Astrocyte of the spinal cord (primary cell): Measurements from ENCODE around the gene SLAMF1.

Experiments used
- DNase-seq: peaks from one replicate; pipeline ENCODE4 v3.0.0; 2011; ENCODE audit warnings: low read depth, low spot score
- H3K4me3 ChIP-seq: 2 replicates; pipeline ENCODE4 v1.5.1; 2011; ENCODE audit warnings: low read depth, mild to moderate bottlenecking, low read length, moderate library complexity
- CTCF ChIP-seq: IDR thresholded peaks from 2 replicates; pipeline ENCODE4 v1.5.1; 2012; ENCODE audit warnings: low read depth, mild to moderate bottlenecking, low read length, inconsistent platforms
- in situ Hi-C: cut with HindIII; loops from 2 replicates; pipeline ENCODE4 v1.10.0; 2017; ENCODE audit warnings: low sequenced_read_pairs

The SLAMF1 gene

DNA sequence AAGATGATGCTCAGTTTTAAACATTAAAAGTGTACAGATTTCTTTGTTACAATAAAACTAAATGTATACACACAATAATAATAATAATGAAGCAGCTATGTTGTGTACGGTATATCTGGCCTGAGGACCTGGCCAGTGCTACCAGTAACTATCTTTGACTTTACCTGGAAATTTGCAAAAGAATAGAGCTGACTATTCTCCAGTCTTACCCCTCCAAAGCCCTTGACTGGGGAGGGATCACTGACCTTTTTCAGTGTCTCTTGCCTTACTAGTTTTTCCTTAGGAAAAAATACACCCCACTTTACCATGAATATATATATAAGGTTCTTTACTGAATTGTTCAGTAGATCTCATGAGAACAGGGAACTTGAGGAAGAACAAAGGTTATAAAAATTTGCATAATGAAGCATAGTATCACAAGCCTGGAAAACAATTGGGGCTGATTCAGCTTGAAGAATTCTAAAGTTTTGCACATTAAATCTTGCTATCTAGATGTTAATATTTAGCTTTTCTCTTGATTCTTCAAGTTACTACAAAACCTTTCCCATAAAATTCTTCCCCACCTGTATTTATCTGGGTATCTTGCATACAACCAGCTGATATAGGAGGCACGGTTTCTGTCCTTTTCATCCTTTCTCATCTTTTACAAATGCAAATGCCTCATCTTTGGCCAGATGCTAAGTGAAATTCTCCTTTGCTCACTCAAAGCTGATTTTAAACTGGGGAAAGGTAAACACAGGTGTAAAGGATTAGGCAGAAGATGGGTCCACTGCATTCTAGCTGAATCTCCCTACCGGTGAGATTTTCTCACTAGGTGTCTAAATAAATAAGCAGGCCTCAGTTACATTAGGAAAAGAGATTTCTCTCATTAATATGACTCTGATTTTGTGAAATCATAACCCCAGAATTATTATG, 25.0 kb upstream of the SLAMF1 start:
- in situ Hi-C loops = no loop called here
- no peak for TF ChIP-seq CTCF
- no peak for DNase-seq
- no peak overlapping the region for H3K4me3 ChIP-seq

DNA sequence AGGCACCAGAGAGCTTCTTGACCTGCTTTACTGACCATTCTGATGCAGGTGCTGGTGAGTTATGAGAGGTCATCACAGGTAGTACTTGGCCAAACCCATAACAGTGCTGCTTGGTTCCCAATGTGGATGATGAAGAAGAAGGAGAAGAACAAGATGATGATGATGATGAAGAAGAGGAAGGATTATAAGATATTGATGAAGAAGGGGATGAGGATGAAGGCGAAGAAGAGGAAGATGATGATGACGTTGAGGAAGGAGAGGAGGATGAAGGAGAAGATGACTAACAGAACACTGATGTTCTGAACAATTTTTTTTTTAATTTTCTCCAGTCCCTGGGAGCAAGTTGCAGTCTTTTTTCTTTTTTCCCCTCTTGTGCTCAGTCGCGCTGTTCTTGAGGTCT, 23.9 kb upstream of the SLAMF1 start:
- no peak for TF ChIP-seq CTCF
- in situ Hi-C loops = no loop called here
- no peak overlapping the region for H3K4me3 ChIP-seq

DNA sequence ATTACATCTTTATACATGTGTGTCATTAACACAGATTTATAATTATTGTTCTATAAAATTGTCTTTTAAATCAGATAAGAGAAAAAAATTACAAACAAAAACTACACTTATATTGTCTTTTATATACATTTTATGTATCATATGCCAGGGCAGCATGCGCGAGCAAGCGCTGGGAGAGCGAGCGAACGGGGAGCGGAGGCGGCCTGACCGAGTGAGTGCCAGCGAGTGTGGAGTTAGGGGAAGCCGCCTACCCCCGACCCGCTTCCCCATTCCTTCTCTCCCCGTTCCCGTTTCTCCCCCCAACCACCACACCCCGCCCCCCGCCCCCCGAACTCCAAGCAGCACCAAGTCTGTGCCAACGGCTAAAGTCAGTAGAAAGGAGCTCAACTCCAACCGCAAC, 23.0 kb upstream of the SLAMF1 start:
- no peak overlapping the region for H3K4me3 ChIP-seq
- in situ Hi-C loops = no loop called here
- TF ChIP-seq CTCF = no peak
- no peak for DNase-seq

More for the DNA sequence above, 23.9 kb upstream of the SLAMF1 start:
- DNase-seq = no peak

DNA sequence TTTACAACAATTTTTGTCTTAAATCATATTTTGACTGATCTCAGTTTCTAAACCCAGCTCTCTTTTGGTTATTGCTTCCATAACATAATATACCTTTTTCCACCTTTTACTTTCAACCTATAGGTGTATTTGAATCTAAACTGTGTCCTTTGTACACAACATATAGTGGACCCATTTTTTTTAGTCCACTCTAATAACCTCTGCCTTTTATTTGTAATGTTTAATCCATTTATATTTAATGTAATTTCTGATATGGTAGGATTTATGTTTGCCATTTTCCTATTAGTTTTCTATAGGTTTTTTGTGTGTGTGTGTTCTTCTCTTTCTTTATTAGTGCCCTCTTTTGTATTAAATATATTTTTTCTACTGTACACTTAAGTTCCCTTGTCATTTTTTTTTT, 22.4 kb upstream of the SLAMF1 start:
- in situ Hi-C loops = no loop called here
- no peak for DNase-seq
- no peak overlapping the region for H3K4me3 ChIP-seq
- TF ChIP-seq CTCF = no peak

DNA sequence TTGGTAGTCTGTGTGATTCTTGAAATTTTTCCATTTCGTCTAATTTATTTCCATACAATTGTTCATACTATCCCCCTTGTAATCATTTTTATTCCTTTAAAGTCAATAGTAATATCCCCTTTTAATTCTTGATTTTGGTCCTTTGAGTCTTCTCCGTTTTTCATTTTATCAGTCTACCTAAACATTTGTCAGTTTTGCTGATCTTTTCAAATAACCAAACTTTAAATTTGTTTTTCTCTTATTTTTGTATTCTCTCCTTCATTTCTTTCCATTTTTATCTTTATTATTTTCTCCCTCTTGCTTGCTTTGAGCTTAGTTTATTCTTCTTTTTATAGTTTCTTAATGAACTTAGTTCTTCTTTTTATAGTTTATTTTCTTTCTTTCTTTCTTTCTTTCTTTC, 21.1 kb upstream of the SLAMF1 start:
- TF ChIP-seq CTCF = no peak
- no peak for DNase-seq

DNA sequence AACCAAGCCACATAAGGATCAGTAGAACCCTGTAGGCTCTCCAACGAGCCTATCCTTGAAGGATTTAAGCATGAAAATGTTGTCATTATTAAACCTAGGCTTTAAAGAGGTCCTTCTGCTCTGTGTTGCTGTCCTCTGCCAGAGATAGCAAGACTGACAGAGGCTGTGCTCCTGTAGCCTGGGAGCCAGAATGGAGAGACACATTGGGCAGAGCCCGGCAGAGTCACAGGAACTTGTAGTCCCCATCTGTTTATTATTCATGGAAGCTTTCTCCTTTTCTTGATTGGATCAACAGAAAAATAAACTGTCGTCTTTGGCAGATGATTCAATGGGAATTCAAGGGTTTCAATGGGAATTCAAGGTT, 19.2 kb upstream of the SLAMF1 start:
- DNase-seq = no peak
- in situ Hi-C loops = no loop called here
- no peak overlapping the region for H3K4me3 ChIP-seq
- no peak for TF ChIP-seq CTCF

More for the DNA sequence above, 21.1 kb upstream of the SLAMF1 start:
- no peak overlapping the region for H3K4me3 ChIP-seq
- in situ Hi-C loops = no loop called here
